Lower leg skin (tissue), 3 donors: ENCODE results near the gene ABHD17B.

Experiments used
- CTCF ChIP-seq, 3 donors: fragments of 450-650 bp; IDR thresholded peaks; one replicate each; pipeline ENCODE4 v1.5.1; 2016; ENCODE audit warnings: antibody characterized with exemption in 3 of 3, mild to moderate bottlenecking in 3 of 3, moderate library complexity in 2 of 3
- POLR2A ChIP-seq, 2 donors: fragments of 450-650 bp; IDR thresholded peaks; one replicate each; pipeline ENCODE4 v1.6.1; 2016 to 2017; ENCODE audit warnings: antibody characterized with exemption in 2 of 2, mild to moderate bottlenecking in 1 of 2, moderate library complexity in 1 of 2

DNA sequence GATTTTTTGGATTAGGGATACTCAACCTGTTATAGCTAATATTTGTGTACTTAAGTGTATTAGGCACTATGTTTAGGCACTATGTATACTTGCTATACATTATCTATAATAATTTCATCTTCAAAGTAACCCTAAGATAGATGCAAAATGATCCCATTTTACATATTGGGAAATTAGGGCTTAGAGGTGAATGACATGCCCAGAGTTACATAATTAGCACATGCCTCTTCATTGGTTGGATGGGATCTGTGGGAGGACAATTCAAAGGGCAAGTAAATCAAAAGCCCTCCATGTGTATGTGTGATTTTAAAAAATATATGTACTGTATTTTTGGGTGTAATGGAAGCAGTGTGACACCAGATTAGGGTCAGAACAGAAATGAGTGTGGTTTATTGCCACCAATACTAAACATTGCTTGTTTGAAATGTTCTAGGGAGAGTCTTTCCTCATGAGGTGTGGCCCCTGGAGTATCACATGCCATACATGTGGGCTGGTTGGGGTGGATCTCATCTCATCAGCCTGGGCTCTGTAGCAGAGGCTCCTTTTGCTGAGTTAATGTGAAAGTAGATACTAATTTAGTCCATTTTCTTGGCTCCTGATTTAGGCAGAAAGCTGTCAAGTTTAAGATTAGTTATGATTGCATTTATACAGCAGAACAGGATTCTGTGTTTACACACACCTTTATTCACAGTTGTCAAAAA lies 6.0 kb upstream of the ABHD17B start:
- TF ChIP-seq POLR2A (IDR thresholded peaks at IDR 0.05) (no peak), CTCF (IDR thresholded peaks at IDR 0.05) (no peak)
